ENCODE data around the gene MMP17.

MMP17 gene

DNA sequence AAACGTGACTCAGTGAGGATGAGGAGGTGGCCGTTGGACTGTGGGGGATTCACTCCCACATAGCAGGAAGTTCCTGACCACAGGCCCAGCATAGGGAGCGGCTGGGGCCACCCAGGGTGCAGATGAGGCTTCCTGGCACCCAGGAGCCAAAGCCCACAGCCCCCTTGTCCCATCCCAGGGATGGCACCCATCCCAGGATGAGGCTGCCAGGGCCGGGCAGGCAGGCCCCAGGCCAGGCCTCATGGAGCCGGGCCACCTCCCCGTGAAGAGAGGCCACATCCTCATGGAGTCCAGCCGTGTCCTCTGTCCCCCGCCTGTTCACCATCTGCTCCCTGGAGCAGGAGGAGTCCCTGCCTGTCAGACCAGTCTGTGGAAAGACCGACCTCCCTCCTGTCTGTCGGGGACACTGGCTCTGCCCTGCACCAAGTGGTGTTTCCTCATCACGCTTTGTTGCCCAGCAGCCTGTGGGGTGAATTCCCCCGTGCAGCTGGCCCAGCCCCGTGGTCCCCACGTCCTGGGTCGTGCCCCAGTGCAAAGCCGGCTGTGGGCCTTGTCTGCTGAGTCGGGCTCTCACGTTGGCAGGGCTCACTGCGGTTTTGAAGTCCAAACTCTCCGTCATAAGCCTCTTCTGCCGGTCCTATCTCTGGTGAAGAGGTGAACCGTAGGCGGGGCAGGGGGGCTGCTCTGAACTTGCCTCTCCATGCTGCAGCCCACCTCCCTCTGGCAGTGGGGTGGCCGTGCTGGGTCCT, 24.5 kb downstream of the MMP17 start:
- Histone ChIP-seq H3K27ac (ENCODE audit: low read depth, low read length) (no peak overlapping the region), H3K79me2 (ENCODE audit: control insufficient read depth, low read length) (no peaks in the 10 kb centered on the region), H3K36me3 (ENCODE audit: control insufficient read depth, low read length) (no peaks in the 10 kb centered on the region), H3K27me3 (ENCODE audit: control insufficient read depth, low read length) (peaks cover 24% of the 10 kb centered on the region), H3K4me3 (ENCODE audit: low read length) (no peak overlapping the region), H3K9me3 (ENCODE audit: control insufficient read depth, insufficient read depth, low read length) (no peaks in the 10 kb centered on the region), H3K4me2 (ENCODE audit: low read length) (no peak overlapping the region), H3K4me1 (ENCODE audit: control insufficient read depth, low read length) (peaks cover 8% of the 10 kb centered on the region), H3F3A (ENCODE audit: control insufficient read depth, insufficient read depth) (no peaks in the 10 kb centered on the region), H4K20me1 (ENCODE audit: control insufficient read depth, insufficient read depth, low read depth, low read length) (no peaks in the 10 kb centered on the region; the same call in 1 of the 2 replicates), H3K9me2 (replicated peaks; ENCODE audit: control insufficient read depth, low read length) (no peaks in the 10 kb centered on the region)
- TF ChIP-seq, protein P1, sequence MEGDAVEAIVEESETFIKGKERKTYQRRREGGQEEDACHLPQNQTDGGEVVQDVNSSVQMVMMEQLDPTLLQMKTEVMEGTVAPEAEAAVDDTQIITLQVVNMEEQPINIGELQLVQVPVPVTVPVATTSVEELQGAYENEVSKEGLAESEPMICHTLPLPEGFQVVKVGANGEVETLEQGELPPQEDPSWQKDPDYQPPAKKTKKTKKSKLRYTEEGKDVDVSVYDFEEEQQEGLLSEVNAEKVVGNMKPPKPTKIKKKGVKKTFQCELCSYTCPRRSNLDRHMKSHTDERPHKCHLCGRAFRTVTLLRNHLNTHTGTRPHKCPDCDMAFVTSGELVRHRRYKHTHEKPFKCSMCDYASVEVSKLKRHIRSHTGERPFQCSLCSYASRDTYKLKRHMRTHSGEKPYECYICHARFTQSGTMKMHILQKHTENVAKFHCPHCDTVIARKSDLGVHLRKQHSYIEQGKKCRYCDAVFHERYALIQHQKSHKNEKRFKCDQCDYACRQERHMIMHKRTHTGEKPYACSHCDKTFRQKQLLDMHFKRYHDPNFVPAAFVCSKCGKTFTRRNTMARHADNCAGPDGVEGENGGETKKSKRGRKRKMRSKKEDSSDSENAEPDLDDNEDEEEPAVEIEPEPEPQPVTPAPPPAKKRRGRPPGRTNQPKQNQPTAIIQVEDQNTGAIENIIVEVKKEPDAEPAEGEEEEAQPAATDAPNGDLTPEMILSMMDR (IDR thresholded peaks at IDR 0.05; ENCODE audit: low read depth, low read length, poor library complexity, severe bottlenecking), result no peak
- TF ChIP-seq EZH2phosphoT487 (IDR thresholded peaks at IDR 0.05; ENCODE audit: borderline replicate concordance, low read length), result no peak; the same call in 1 of the 2 replicates

DNA sequence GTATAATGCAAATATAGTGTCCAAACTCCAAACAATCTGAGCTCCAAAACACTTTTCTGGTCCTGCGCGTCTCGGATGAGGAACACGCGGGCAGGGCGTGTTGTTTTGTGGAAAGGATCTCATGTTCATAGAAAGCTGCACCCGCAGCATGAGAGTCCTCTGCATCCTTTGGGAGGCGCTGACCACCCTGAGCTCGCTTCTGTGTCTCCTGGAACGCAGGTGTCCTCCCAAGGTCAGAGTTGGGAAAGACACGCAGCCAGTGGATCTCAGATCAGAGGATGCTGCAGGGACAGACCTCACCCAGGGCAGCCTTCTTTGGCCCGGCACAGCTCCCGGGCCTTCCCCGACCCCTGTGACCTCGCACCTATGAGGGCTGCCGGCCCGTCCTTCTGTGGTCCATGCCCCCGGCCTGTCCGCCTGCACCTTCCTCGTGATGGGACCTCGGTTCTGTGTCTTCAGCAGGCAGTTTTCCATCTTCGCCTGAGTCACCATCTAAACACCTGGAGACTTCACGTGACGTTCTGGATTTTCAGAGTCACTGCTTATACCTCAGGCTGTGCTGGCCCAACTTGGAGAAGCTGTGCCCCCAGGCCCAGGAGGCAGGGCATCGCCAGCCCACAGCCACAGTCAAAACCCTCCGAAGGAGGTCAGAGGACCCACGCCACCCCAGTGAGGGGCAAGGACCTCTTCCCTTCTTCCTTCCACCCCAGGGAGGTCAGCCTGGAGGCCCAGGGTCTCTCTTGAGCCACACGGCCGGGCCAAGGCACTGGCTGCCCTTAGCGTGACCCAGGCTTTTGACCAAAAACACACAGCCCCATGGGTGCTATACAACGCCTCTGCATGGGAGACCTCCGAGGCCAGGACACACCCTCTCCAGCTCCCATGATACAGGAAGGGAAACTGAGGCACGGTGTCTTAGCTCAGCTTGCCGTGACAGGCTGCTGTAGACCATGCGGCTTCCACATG, 25.9 kb downstream of the MMP17 start:
- no peaks in the 10 kb centered on the region for H3K36me3 ChIP-seq (ENCODE audit: control insufficient read depth, low read length)
- H3K27me3 ChIP-seq (ENCODE audit: control insufficient read depth, low read length), result peaks cover 24% of the 10 kb centered on the region
- no peaks in the 10 kb centered on the region for H3F3A ChIP-seq (ENCODE audit: control insufficient read depth, insufficient read depth)
- TF ChIP-seq EZH2phosphoT487 (IDR thresholded peaks at IDR 0.05; ENCODE audit: borderline replicate concordance, low read length), result no peak
- TF ChIP-seq, protein P1 (IDR thresholded peaks at IDR 0.05; ENCODE audit: low read depth, low read length, poor library complexity, severe bottlenecking), result no peak
- H3K9me3 ChIP-seq (ENCODE audit: control insufficient read depth, insufficient read depth, low read length), result no peaks in the 10 kb centered on the region
- H4K20me1 ChIP-seq (ENCODE audit: control insufficient read depth, insufficient read depth, low read depth, low read length), result no peaks in the 10 kb centered on the region; the same call in 1 of the 2 replicates
- no peak overlapping the region for H3K27ac ChIP-seq (ENCODE audit: low read depth, low read length)
- no peaks in the 10 kb centered on the region for H3K79me2 ChIP-seq (ENCODE audit: control insufficient read depth, low read length)
- no peak overlapping the region for H3K4me3 ChIP-seq (ENCODE audit: low read length)
- H3K9me2 ChIP-seq (replicated peaks; ENCODE audit: control insufficient read depth, low read length), result no peaks in the 10 kb centered on the region
- H3K4me2 ChIP-seq (ENCODE audit: low read length), result no peak overlapping the region
- peaks cover 8% of the 10 kb centered on the region for H3K4me1 ChIP-seq (ENCODE audit: control insufficient read depth, low read length)

DNA sequence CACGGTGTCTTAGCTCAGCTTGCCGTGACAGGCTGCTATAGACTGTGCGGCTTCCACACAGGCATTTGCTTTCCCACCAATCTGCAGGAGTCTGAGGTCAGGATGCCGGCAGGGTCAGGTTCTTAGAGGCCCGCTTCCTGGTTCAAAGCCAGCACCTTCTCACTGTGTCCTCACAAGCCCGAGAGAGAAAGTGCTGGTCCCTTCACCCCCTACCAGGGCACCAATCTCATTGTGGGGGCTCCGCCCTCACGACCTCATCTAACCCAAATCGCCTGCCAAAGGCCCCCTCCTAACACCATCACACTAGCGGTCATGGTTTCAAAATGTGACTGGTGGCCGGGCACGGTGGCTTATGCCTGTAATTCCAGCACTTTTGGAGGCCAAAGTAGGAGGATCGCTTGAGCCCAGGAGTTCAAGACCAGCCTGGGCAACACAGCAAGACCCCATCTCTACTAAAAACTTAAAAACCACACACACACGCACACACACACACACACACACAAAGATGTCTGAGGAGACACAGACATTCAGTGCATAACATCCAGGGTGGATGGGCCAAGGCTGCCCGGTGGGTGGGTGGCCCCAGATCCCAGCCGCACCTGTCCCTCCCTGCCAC, 26.8 kb downstream of the MMP17 start:
- no peaks in the 10 kb centered on the region for H3K9me2 ChIP-seq (replicated peaks; ENCODE audit: control insufficient read depth, low read length)
- no peak overlapping the region for H3K4me2 ChIP-seq (ENCODE audit: low read length)
- no peaks in the 10 kb centered on the region for H3K9me3 ChIP-seq (ENCODE audit: control insufficient read depth, insufficient read depth, low read length)
- H3F3A ChIP-seq (ENCODE audit: control insufficient read depth, insufficient read depth), result no peaks in the 10 kb centered on the region
- no peaks in the 10 kb centered on the region for H3K36me3 ChIP-seq (ENCODE audit: control insufficient read depth, low read length)
- H4K20me1 ChIP-seq (ENCODE audit: control insufficient read depth, insufficient read depth, low read depth, low read length), result no peaks in the 10 kb centered on the region; the same call in 1 of the 2 replicates
- H3K4me1 ChIP-seq (ENCODE audit: control insufficient read depth, low read length), result peaks cover 8% of the 10 kb centered on the region
- peaks cover 24% of the 10 kb centered on the region for H3K27me3 ChIP-seq (ENCODE audit: control insufficient read depth, low read length)
- no peak overlapping the region for H3K4me3 ChIP-seq (ENCODE audit: low read length)
- no peak for TF ChIP-seq EZH2phosphoT487 (IDR thresholded peaks at IDR 0.05; ENCODE audit: borderline replicate concordance, low read length)
- TF ChIP-seq, protein P1 (IDR thresholded peaks at IDR 0.05; ENCODE audit: low read depth, low read length, poor library complexity, severe bottlenecking), result no peak
- no peak overlapping the region for H3K27ac ChIP-seq (ENCODE audit: low read depth, low read length)
- no peaks in the 10 kb centered on the region for H3K79me2 ChIP-seq (ENCODE audit: control insufficient read depth, low read length)
